GM18508 (cell line): ENCODE measurements around the gene VWC2.
A peak's percentile ranks its signal among the peaks of the same experiment; 100 is the strongest.

Experiments used
- ATAC-seq: cut with Tn5 transposase; IDR thresholded peaks from one replicate; pipeline ENCODE4 v1.9.1; 2021; ENCODE audit warnings: moderate number of reproducible peaks; ENCODE audit not compliant: insufficient read depth, unreplicated experiment

The VWC2 gene

GRCh38 chr7:49781996-49782395 lies 8.6 kb downstream of the VWC2 start:
- ATAC-seq: no peak

- no peak for ATAC-seq
Measured at GRCh38 chr7:49783446-49783845, 10.0 kb downstream of the VWC2 start.

GRCh38 chr7:49787980-49788379 lies 14.5 kb downstream of the VWC2 start:
- ATAC-seq: no peak

DNA sequence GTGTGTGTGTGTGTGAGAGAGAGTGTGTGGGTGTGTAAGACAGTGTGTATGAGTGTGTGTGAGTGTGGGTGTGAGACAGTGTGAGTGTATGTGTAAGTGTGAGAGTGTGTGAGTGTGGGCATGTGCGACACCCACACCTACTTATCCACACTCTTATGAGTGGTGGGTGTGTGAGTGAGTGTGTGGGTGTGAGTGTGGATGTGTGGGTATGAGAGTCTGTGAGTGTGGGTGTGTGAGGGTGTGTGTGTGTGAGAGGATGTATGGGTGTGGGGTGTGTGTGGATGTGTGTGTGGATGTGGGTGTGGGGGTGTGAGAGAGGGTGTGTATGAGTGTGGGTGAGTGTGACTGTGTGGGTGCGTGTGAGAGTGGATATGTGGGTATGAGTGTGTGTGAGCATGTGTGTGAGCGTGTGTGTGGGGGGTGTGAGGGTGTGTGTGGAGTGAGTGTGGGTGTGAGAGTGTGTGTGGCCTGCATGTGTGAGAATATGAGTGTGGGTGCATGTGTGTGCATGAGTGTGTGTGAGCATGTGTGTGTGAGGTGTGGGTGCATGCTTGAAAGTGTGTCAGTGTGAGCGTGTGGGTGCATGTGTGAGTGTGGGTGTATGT lies 15.1 kb downstream of the VWC2 start:
- ATAC-seq: no peak

DNA sequence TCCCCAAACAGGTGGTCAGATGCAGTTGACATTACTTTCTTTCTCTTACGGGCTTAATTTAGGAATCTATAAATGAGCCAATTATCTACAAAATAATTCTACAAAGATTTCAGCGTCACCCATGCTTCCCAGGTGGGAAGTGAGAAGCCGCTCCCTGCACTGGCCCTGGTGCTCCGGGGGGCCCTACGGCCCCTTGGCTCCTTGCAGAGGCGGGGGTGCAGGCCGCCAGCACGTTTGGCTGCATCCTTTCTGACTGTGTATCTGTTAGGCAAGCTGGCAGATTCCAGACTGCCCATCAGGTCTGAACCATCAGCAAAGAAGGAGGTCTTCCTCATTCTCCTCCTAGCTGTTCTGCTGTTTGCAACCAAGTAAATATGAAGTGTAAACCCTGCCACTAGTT lies 16.3 kb downstream of the VWC2 start:
- no peak for ATAC-seq

DNA sequence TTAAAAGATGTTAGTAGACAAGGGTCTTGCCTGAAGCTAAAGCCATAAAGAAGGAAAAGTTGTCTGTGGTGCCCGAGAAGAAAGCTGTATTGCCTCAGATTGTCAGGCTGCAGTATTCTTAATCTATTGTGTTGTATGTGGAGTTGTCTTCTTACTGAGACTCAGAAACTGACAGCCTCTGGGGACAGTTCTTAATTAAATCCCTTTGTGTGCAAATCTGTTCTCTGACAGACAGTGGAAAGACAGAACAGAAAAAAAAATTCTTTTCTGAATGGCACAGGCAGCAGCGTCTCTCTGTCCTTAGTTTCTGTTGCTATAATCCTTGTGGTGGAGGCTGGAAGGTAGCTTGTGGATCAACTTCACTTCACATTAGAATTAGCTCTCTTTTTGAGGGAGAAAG lies 16.8 kb downstream of the VWC2 start:
- ATAC-seq: no peak

GRCh38 chr7:49791088-49791741 lies 17.8 kb downstream of the VWC2 start:
- ATAC-seq: peak; percentile 80

GRCh38 chr7:49797987-49798660 lies 24.7 kb downstream of the VWC2 start:
- no peak for ATAC-seq

DNA sequence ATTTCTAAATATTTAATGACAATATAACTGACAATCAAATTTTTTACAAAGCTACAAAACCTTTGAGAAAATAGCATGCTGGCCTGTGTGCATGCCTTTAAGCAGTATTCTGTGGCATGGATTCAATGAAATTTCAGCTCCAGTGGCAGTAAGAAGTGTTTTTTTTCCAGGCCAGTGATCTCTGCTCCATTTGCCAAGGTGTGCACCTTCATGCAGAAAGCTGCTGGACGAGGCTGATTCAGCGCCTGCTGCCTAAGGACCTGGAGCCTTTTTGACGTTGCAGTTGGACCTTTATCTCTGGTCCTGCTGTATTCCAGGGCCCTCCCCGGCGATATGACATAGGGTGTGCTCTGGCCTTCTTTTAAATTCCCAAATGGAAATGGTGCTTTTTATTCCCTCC lies 26.6 kb downstream of the VWC2 start:
- no peak for ATAC-seq

DNA sequence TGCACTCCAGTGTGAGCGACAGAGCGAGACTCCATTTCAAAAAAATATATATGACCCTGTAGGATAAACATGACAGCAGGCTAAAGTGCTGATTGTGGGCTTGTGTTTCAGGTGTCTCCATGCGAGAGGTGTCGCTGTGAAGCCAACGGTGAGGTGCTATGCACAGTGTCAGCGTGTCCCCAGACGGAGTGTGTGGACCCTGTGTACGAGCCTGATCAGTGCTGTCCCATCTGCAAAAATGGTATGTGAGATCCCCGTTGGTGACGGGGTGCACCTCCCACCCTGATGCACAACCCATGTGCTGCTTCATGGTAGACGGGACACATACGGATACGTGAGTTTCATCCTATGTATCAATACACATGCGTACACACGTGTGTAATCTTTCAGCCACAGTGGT lies 29.2 kb downstream of the VWC2 start:
- ATAC-seq: no peak

- no peak for ATAC-seq
Measured at GRCh38 chr7:49803812-49804211, 30.4 kb downstream of the VWC2 start.

- no peak for ATAC-seq
Measured at GRCh38 chr7:49805371-49806007, 32.1 kb downstream of the VWC2 start.

- no peak for ATAC-seq
Measured at GRCh38 chr7:49812534-49812933, 39.1 kb downstream of the VWC2 start.

DNA sequence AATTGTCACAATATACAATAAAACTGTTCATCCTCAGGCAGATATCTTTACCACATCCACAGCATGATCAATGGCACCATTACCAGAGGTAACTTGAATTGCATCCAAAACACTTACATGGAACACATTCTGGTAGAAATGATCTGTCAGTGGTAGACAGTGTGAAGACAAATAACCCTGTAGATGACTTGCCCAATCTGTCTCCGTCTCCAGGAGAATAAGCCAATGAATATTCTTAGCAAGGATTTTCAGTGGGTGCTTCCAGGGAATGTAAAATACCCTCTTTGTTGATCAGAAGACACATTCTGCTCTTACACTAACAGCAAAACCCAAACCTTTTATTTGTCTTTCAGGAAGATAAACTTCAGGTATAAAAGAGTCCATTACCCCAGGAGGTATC lies 43.8 kb downstream of the VWC2 start:
- no peak for ATAC-seq

DNA sequence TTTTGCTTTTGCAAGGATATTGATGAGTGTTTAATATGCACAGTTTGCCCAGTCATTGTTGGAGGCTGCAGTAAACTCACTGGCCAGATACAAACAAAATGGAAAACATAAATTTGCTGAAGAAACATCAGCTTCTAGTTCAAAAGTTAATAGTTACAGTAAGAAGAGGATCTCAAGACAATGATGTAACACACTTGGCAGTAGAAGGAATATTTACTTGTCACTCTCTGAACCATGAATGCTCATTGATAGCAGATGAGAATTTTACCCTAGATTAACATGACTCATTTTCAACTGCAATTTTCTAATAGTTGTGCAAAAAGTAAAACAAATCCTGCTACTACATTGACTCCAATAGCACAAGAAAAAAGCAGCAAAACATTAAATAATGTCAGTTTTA lies 47.7 kb downstream of the VWC2 start:
- ATAC-seq: no peak

- no peak for ATAC-seq
Measured at GRCh38 chr7:49822856-49823255, 49.4 kb downstream of the VWC2 start.

DNA sequence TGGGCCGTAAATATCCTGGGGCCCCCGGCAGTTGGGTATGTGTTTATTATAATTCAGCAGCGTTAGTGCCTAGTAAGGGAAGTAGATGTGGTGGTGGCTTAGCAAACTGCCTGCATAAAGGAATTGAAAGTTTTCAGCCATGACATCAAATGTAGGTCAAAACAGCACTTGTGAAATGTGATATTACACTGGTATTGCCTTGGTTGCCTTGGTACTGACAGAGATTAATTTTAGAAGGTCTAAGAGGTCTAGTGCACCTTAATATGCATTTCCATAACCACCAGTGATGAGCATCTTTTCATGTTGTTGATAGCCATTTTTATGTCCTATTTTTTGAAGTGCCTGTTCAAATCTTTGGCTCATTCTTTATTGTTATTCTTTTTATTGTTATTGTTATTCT lies 50.1 kb downstream of the VWC2 start:
- no peak for ATAC-seq

- no peak for ATAC-seq
Measured at GRCh38 chr7:49839863-49840645, 66.6 kb downstream of the VWC2 start.

- no peak for ATAC-seq
Measured at GRCh38 chr7:49840751-49841405, 67.4 kb downstream of the VWC2 start.

DNA sequence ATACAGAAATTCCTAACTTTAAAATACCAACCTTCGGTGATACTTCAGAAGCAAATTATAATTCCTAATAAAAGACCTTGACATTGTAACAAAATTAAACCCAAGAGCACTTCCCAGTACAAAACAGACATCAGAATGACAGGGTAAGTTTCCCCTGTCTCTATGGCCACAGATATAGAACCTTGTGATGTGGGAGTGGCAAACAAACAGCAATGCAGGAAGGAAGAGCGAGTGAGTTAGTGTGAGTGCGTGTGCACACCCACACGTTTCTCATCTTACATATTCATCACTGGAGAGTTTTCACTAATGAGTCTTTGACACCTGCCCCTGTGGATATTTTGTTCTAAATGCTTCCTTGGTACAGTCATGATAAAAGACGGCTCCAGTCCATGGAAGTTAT lies 72.2 kb downstream of the VWC2 start:
- ATAC-seq: no peak
